GM18951 (cell line): ENCODE results near the gene SDK1.
"Not testable (repeated sequence)": the region's sequence is repeated elsewhere in the genome, so short reads cannot be mapped to it uniquely, and the experiment has no call there.

ENCODE experiments used
- POLR2A ChIP-seq: IDR thresholded peaks from 4 replicates; pipeline ENCODE4 v1.6.1; 2011; ENCODE audit warnings: mild to moderate bottlenecking; ENCODE audit not compliant: insufficient read length, insufficient read depth; ENCODE audit errors: extremely low read depth
- in situ Hi-C: fragments of 300-500 bp; cut with MboI; formaldehyde crosslinking; loops from one replicate; pipeline ENCODE4 v1.12.0; 2022; ENCODE audit warnings: low sequenced_read_pairs, mixed read lengths, inconsistent platforms; ENCODE audit not compliant: unreplicated experiment

The SDK1 gene

DNA sequence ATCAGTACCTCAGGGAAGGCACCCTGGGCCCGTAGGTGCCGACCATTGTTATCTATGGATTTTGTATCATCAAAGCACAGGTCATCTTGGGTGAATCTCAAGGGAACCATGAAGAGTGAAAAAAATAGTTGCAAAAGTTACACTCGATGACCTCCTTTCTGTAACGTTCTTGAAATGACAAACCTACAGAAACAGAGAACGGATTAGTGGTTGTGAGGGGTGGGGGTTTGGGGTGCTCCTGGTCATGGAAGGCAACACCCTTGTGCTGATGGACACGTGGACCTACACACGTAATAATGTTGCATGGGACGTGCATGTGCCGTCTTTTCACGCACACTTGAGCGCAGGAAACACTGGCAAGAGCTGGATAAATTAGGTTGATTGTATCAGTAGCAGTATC, 655.9 kb downstream of the SDK1 start:
- TF ChIP-seq POLR2A = no peak
- in situ Hi-C loops = no loop called here

DNA sequence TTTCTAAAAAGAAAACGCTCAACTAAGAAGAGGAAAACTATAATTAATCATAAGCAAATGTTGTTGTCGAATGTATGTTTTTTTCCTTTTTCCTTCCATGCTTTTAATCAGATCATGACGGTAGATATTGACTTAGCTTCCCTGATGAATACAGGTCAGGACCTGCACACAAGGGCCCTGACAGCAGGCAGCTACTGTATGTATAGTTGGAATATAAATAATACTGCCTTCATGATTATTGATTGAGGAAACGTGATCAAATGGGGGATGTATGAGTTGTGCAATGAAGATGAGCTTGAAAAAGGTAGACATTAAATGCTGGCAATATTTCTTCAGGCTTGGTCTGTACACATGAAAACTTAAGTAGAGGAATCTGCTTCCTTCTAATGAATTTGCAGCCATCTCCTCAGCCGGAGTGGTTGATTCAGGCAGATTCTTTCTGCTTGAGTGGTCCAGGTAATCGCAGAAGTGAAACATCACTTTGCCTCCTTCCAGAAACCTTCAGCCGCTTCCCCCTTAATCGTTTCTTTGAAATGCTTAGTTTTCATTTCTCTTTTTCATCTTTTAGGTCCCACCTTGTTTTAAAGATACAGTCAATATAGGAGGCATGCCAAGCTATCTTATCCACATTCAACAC, 656.5 kb downstream of the SDK1 start:
- no peak for TF ChIP-seq POLR2A
- in situ Hi-C loops = no loop called here

DNA sequence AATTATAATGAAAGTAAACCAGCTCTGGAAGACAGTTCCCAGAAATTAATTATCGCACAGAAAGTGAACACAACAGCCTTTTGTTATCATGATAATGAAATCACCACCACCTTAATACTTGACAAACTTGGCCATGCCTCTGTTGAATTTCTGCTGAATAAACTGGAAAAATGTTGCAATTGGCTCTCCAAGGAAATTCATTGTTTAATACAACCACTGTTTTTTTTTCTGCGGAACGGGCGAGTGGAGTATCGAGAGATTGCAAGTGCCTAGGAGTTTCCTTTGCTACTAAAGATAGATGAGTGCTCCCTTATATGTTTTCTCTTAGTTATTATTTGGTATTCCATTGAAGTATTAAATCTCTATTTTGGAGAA, 657.0 kb downstream of the SDK1 start:
- in situ Hi-C loops = no loop called here
- TF ChIP-seq POLR2A = no peak

- no peak for TF ChIP-seq POLR2A
- in situ Hi-C loops = no loop called here
Measured at GRCh38 chr7:3959364-3959763, 658.3 kb downstream of the SDK1 start.

GRCh38 chr7:3960050-3960763, 659.2 kb downstream of the SDK1 start:
- in situ Hi-C loops = no loop called here
- no peak for TF ChIP-seq POLR2A

GRCh38 chr7:3960942-3961341, 659.9 kb downstream of the SDK1 start:
- in situ Hi-C loops = no loop called here
- no peak for TF ChIP-seq POLR2A

DNA sequence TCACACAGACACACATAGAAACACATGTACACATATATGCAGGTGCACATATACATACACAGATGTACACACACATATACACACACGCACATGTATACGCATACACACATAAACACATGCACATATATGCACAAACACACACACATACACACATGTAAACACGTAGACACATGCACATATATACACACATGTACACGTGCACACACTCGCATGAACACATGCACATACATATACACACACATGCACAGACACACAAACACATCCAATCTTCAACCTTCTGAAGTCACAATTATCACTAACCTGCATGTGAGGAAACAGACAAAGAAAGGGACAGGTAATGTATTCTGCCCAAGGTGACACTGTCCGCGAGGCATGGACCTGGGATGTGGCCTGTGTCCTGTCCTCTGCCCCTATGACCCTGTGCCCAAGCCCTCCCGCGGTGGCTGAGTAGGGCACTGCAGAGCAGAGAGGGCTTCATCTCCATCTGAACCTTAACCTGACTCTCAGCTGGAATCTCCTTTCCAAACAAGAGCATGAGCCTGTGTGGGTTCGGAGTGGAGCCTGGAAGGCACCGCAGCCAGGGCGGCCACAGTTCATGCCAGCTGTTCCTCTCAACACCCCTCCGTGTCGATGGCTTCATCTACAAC, 660.9 kb downstream of the SDK1 start:
- no peak for TF ChIP-seq POLR2A
- in situ Hi-C loops = no loop called here

GRCh38 chr7:3963768-3964167, 662.7 kb downstream of the SDK1 start:
- in situ Hi-C loops = not testable (repeated sequence)

- in situ Hi-C loops = no loop called here
- no peak for TF ChIP-seq POLR2A
Measured at GRCh38 chr7:3964980-3965606, 664.0 kb downstream of the SDK1 start.

DNA sequence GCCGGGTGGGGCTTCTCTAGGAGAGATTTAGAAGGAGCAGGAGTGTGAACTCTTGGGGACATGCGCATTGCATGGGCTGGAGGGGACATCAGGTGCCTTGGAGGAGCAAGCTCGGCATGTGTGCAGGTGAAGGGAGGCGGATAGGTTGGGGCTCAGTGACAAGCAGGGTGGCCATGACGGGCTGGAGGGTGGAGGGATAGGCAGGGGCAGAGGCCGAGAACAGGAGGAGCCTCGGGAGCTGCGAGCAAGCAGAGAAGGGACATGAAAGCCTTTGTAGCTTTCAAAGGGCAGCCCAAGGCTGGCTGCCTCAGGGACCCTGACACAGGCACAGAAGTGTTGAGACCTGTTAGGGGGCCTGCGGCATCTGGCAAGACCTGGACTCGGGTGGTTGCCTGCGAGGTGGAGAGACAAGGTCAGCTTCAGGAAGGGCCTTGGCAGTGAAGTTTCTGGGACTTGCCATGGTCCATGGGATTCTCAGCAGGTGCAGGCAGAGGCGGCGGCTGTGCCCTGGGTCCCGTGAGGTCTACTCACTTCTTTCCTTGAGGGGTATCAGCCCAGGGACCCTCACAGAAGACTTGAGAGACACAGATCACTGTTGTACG, 664.8 kb downstream of the SDK1 start:
- TF ChIP-seq POLR2A = no peak
- in situ Hi-C loops = no loop called here

- no peak for TF ChIP-seq POLR2A
- in situ Hi-C loops = no loop called here
Measured at GRCh38 chr7:3968234-3968633, 667.2 kb downstream of the SDK1 start.

- in situ Hi-C loops = no loop called here
- TF ChIP-seq POLR2A = no peak
Measured at GRCh38 chr7:3969286-3969685, 668.2 kb downstream of the SDK1 start.

DNA sequence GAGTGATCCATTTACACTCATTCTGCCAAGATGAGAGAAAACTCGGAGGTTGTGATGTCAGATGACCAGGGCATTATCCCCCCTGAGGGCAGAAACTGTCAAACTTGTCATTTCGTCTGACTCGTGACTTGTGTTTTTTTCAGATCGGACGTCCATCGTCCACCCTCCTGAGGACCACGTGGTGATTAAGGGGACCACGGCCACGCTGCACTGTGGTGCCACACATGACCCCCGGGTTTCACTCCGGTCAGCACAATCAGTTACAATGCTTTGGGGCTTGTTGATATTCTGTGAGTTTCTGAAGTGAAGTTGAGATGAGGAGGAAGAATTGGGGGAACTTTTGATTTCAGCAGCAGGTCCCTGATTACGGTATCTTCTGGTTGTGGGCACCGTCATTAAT, 670.3 kb downstream of the SDK1 start:
- no peak for TF ChIP-seq POLR2A

DNA sequence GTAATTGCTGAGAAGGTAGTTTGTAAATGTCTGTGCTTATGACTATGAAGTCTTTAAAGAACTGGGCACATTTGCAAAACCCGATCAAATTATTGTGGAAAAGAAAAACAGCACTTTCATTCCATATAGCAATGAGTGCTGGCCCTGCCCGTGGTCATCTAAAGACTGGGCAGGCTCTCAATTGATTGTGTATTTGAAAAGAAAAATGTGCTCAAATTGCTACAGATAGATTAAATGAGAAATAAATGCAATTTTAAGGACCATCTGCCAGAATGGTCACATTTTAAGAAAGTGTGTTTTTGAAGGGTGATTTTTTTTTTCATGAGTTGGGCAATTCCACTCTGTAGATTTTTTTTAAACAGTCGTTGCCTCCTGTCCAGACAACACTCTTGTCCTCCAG, 672.2 kb downstream of the SDK1 start:
- in situ Hi-C loops = no loop called here
- no peak for TF ChIP-seq POLR2A

More for the DNA sequence above, 670.3 kb downstream of the SDK1 start:
- in situ Hi-C loops = no loop called here

- TF ChIP-seq POLR2A = no peak
- in situ Hi-C loops = no loop called here
Measured at GRCh38 chr7:3974329-3974728, 673.3 kb downstream of the SDK1 start.
